Kidney epithelial cell (primary cell): ENCODE data around the gene ZNF397. TPM values are rescaled to one million over a fixed set of nuclear protein-coding genes. Genes with fewer than 3 reads are reported as not detected.

Experiments used
- DNase-seq: peaks from one replicate; pipeline ENCODE4 v3.0.0-alpha.2; 2010; ENCODE audit warnings: low read depth
- H3K27me3 ChIP-seq: 2 replicates; pipeline ENCODE4 v1.6.0; 2011; ENCODE audit warnings: low read length; ENCODE audit not compliant: control insufficient read depth, insufficient read depth
- H3K36me3 ChIP-seq: 2 replicates; pipeline ENCODE4 v1.5.1; 2011; ENCODE audit warnings: low read length; ENCODE audit not compliant: control insufficient read depth, insufficient read depth
- H3K4me3 ChIP-seq: 2 replicates; pipeline ENCODE4 v1.5.1; 2011; ENCODE audit warnings: low read depth, mild to moderate bottlenecking, control low read depth, low read length
- CTCF ChIP-seq: IDR thresholded peaks from 2 replicates; pipeline ENCODE4 v1.5.1; 2011; ENCODE audit warnings: mild to moderate bottlenecking, moderate library complexity, low read length, control low read depth, inconsistent platforms; ENCODE audit not compliant: insufficient read depth, poor library complexity, severe bottlenecking
- total RNA-seq: library from RNA; depleted of rRNA; stranded (reverse); fragments of >200 nt; gene quantifications from 2 replicates; pipeline ENCODE4 v1.2.3, GENCODE V29; 2015

Gene ZNF397
- total RNA-seq, 1 donor from 2014 or later, result 18.4 TPM

DNA sequence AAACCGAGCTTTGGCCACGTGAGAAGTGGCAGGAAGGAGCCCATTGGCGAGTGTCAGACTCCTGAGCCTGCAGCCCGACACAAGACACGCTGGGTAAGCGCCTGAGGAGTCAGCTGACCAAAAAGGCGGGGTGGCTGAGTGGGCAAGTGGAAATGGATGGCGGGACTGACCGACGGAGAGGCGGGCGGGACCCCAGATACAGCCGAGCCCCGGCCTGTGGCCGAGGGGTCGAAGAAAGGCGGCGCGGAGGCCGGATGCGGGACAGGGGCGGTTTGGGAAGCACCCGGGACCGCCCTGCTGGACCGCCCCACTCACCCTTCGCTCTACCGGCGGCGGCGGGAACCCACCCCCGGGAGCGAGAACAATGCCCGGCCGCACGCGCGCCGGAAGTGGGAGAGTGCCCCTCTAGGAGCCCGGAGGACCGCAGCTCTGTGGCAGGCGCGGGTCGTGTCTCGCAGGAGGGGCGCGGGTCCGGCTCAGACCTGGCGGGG lies 26.4 kb downstream of the ZNF397 start:
- DNase-seq, result no peak
- Histone ChIP-seq H3K4me3 (peak overlapping the region; percentile 46), H3K27me3 (no peaks in the 10 kb centered on the region), H3K36me3 (no peaks in the 10 kb centered on the region)
- TF ChIP-seq CTCF, result no peak

DNA sequence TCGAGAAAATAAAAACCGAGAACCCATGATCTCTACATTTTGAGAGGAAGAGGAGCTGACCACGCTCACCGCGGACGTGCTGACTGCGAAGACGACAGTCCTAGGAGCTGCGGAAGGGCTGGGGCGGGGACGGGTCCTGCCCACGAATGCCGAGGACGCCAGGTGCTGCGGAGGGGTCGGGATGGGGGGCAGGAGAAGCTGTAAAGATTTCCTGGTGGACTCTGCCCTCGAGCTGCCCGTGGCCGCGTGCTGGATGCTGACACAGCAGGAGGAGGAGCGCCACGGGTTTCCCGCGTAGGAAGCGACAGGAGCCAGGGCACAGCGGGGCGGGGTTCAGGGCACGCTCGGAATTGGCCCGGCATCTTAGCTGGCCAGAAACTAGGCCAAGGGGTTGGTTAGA lies 27.0 kb downstream of the ZNF397 start:
- Histone ChIP-seq H3K27me3 (no peaks in the 10 kb centered on the region), H3K36me3 (no peaks in the 10 kb centered on the region), H3K4me3 (peak overlapping the region; percentile 46)
- TF ChIP-seq CTCF, result no peak
- DNase-seq, result no peak

GRCh38 chr18:35268821-35269220 lies 28.0 kb downstream of the ZNF397 start:
- no peak overlapping the region for H3K4me3 ChIP-seq
- H3K36me3 ChIP-seq, result no peaks in the 10 kb centered on the region
- no peaks in the 10 kb centered on the region for H3K27me3 ChIP-seq
- TF ChIP-seq CTCF, result no peak
- no peak for DNase-seq

GRCh38 chr18:35271656-35272055 lies 30.8 kb downstream of the ZNF397 start:
- Histone ChIP-seq H3K27me3 (no peaks in the 10 kb centered on the region), H3K36me3 (no peaks in the 10 kb centered on the region), H3K4me3 (no peak overlapping the region)
- DNase-seq, result no peak
- no peak for TF ChIP-seq CTCF

DNA sequence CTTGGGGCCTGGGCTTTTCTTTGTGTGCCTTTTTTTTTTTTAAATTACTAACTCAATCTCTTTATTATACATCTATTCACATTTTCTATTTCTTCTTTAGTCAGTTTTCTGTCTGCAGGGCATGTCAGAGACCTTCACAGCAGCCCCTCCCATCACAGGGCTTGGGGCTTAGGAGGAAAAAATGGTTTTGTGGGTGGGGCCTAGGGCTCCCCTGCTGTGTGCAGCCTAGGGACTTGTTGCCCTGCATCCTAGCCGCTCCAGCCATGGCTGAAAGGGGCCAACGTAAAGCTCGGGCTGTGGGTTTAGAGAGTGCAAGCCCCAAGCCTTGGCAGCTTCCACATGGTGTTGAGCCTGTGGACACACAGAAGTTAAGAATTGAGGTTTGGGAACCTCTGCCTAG lies 35.4 kb downstream of the ZNF397 start:
- no peak for TF ChIP-seq CTCF
- H3K36me3 ChIP-seq, result no peaks in the 10 kb centered on the region

GRCh38 chr18:35277633-35278032 lies 36.8 kb downstream of the ZNF397 start:
- no peaks in the 10 kb centered on the region for H3K27me3 ChIP-seq
- H3K36me3 ChIP-seq, result no peaks in the 10 kb centered on the region
- no peak for DNase-seq
- H3K4me3 ChIP-seq, result no peak overlapping the region
- TF ChIP-seq CTCF, result no peak

More for the DNA sequence above, 35.4 kb downstream of the ZNF397 start:
- no peak for DNase-seq
- H3K27me3 ChIP-seq, result no peaks in the 10 kb centered on the region
- H3K4me3 ChIP-seq, result no peak overlapping the region
